Astrocyte (in vitro differentiated cells and primary cell): Measurements from ENCODE around the gene SULT2B1.

Source experiments
- CTCF ChIP-seq: IDR thresholded peaks from 2 replicates; pipeline ENCODE4 v1.5.1; 2011; ENCODE audit warnings: low read depth, mild to moderate bottlenecking, inconsistent platforms, low read length, moderate library complexity; ENCODE audit not compliant: insufficient read depth
- EZH2 ChIP-seq: IDR thresholded peaks from 2 replicates; pipeline ENCODE4 v1.6.1; 2012; ENCODE audit warnings: mild to moderate bottlenecking, low read length, inconsistent platforms; ENCODE audit not compliant: insufficient read depth

- TF ChIP-seq CTCF (no peak), EZH2 (no peak)
These were observed 79.3 kb downstream of the SULT2B1 start for GRCh38 chr19:48631225-48631624.
